ENCODE measurements around the gene CHMP4A.
A peak's percentile ranks its signal among the peaks of the same experiment; 100 is the strongest.

The CHMP4A gene

GRCh38 chr14:24177041-24177825, 36.1 kb downstream of the CHMP4A start:
- no peak for DNase-seq

GRCh38 chr14:24176599-24176998, 36.7 kb downstream of the CHMP4A start:
- no peak for DNase-seq

- DNase-seq, result no peak
Observed at GRCh38 chr14:24172871-24173281, 40.4 kb downstream of the CHMP4A start.

GRCh38 chr14:24172261-24172860, 40.9 kb downstream of the CHMP4A start:
- no peak for DNase-seq

GRCh38 chr14:24171422-24172260, 41.6 kb downstream of the CHMP4A start, which contains the start of gene REC8:
Gene REC8 (plus strand): TSS chr14:24172080. CDS start chr14:24172553, 473 bp downstream.
- DNase-seq, result peak; percentile 65

- no peak for DNase-seq
Observed at GRCh38 chr14:24167469-24168114, 45.7 kb downstream of the CHMP4A start.

- no peak for DNase-seq
Observed at GRCh38 chr14:24165785-24166184, 47.5 kb downstream of the CHMP4A start.

- DNase-seq, result no peak
Observed at GRCh38 chr14:24164518-24164991, 48.7 kb downstream of the CHMP4A start.

GRCh38 chr14:24162093-24162492, 51.2 kb downstream of the CHMP4A start:
- peak; percentile 37 for DNase-seq

GRCh38 chr14:24160850-24161804, 52.2 kb downstream of the CHMP4A start, which contains the start of gene IRF9:
Gene IRF9 (plus strand): TSS chr14:24161265. CDS start chr14:24162145, 880 bp downstream.
- peak; percentile 97 for DNase-seq

- DNase-seq, result no peak
Observed at GRCh38 chr14:24160499-24160849, 52.8 kb downstream of the CHMP4A start.

- no peak for DNase-seq
Observed at GRCh38 chr14:24159777-24160498, 53.4 kb downstream of the CHMP4A start.

Measured in stimulated activated CD4-positive, alpha-beta T cell treated with anti-CD3 and anti-CD28 coated beads, Interleukin-4, amount 100 ng/mL, for 1 hour (primary cell).